Activated naive CD8-positive, alpha-beta T cell treated with anti-CD3 and anti-CD28 coated beads, Interleukin-2, amount 50 U/mL, for 24 hours (primary cell): ENCODE results near the gene CDC26.
A peak's percentile ranks its signal among the peaks of the same experiment; 100 is the strongest.
"Not testable (repeated sequence)": the region's sequence is repeated elsewhere in the genome, so short reads cannot be mapped to it uniquely, and the experiment has no call there.

Source experiments
- ATAC-seq: fragments of 150-1000 bp; cut with Tn5 transposase; one replicate; pipeline ENCODE4 v1.10.0; 2021
- DNase-seq: peaks from one replicate; pipeline ENCODE4 v3.0.0; 2021
- H3K27ac Mint-ChIP-seq: one replicate; pipeline ENCODE4 v1.8.0; 2021; ENCODE audit warnings: mild to moderate bottlenecking, mixed read lengths
- H3K27me3 Mint-ChIP-seq: one replicate; pipeline ENCODE4 v1.8.0; 2021; ENCODE audit warnings: mixed read lengths
- H3K36me3 Mint-ChIP-seq: one replicate; pipeline ENCODE4 v1.8.0; 2021; ENCODE audit warnings: low read depth, mixed read lengths
- H3K4me1 Mint-ChIP-seq: one replicate; pipeline ENCODE4 v1.8.0; 2021; ENCODE audit warnings: mixed read lengths
- H3K4me3 Mint-ChIP-seq: one replicate; pipeline ENCODE4 v1.8.0; 2021; ENCODE audit warnings: mild to moderate bottlenecking, moderate library complexity, mixed read lengths
- H3K9me3 Mint-ChIP-seq: one replicate; pipeline ENCODE4 v1.8.0; 2021; ENCODE audit warnings: mixed read lengths

Gene CDC26

DNA sequence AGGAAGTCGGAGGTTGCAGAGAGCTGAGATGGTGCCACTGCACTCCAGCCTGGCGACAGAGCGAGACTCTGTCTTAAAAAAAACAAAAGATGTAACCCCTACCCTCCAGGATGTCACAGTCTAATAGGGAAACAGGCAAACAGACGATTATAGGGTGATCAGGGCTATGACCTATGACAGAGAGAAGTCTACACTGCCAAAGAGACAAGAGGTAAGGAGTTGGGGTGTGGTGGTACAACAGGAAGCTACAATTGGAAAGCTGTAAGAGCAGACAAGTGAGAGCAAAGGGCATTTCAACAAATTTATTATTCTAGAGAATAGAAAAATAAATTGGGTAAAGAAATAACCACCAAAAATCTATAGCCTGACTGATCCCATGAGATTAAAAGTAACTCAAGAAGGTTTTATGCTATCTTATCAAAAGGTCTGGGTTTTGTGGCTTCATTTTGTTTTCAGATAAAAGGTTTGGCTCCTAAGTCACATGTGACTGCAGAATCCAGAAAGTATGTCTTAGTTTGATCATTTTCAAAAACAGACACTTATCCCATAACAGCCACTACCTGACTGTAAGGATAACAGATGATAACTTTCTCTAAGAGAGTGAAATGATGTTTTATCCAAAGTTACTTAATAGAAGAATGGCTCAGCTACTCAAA lies 7.3 kb downstream of the CDC26 start:
- peak overlapping the region; percentile 61 for H3K27ac Mint-ChIP-seq

GRCh38 chr9:113266174-113266573 lies 9.2 kb downstream of the CDC26 start:
- H3K9me3 Mint-ChIP-seq = no peaks in the 10 kb centered on the region
- H3K36me3 Mint-ChIP-seq = peaks cover 15% of the 10 kb centered on the region
- no peak overlapping the region for H3K4me3 Mint-ChIP-seq
- H3K27ac Mint-ChIP-seq = no peak overlapping the region
- H3K27me3 Mint-ChIP-seq = no peaks in the 10 kb centered on the region
- H3K4me1 Mint-ChIP-seq = peaks cover 5% of the 10 kb centered on the region
- ATAC-seq (no peak), DNase-seq (no peak)

More for the DNA sequence above, 7.3 kb downstream of the CDC26 start:
- Mint-ChIP-seq H3K4me3 (no peak overlapping the region), H3K4me1 (peaks cover 5% of the 10 kb centered on the region), H3K27me3 (no peaks in the 10 kb centered on the region), H3K36me3 (peaks cover 22% of the 10 kb centered on the region), H3K9me3 (no peaks in the 10 kb centered on the region)
- no peak for DNase-seq
- no peak for ATAC-seq

DNA sequence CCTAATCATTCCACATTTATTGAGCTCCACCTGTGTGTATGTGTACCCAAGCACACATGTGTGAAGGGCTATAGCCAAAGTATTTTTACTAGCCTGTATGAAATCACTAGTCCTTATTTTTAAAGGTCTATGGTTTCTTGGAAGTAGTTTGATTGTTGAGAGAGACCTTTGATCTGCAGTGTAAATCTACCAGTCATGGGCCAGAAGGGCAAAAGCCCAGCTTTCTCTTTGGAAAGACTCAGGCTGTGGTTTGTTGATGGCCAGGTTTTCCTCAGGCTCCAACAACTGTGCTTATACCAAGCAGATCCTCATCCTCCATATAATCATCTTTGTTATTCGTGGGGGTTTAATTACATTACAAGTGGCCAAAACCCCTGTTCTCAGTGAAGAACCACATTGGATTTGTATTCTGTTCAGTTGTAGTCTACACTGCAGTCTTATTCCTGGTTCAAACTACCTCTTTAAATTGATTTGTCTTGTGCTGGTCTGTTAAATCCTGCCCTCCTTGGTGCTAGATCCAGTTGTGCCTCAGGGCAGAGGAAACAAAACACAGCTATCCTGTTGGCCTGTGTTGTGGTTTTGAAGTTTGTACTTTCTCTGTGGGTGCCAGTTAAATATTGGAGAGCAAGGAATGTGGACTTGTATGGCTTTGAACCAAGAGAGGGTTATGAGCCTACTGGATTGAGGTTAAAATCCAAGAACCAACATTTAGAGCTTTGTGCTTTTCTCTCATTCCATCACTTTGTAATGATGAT lies 13.3 kb downstream of the CDC26 start:
- H3K27ac Mint-ChIP-seq = no peak overlapping the region
- no peaks in the 10 kb centered on the region for H3K9me3 Mint-ChIP-seq
- peaks cover 22% of the 10 kb centered on the region for H3K36me3 Mint-ChIP-seq

DNA sequence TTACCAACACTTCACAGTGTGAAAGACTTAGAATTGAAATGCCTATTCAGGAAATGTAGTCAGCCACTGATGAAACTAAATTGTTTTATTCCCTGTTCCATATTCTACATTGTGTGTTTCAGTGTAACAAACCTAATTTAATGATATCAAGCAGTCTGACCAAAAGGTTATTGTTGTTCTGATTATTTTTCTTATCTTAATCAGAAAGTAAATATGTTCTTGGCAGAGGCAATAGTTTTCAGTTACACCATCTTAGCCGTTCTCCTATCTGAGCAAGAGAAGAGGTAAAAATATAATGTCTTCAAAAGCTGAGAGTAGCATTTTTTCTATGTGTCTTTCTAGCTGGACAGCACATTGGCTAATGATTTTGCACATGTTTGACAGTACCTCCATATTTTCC lies 17.1 kb downstream of the CDC26 start:
- Mint-ChIP-seq H3K36me3 (peaks cover 20% of the 10 kb centered on the region), H3K4me3 (no peak overlapping the region), H3K27ac (no peak overlapping the region), H3K9me3 (no peaks in the 10 kb centered on the region), H3K4me1 (no peaks in the 10 kb centered on the region), H3K27me3 (no peaks in the 10 kb centered on the region)
- DNase-seq (no peak), ATAC-seq (no peak)

More for the DNA sequence above, 13.3 kb downstream of the CDC26 start:
- DNase-seq (no peak), ATAC-seq (no peak)
- Mint-ChIP-seq H3K27me3 (no peaks in the 10 kb centered on the region), H3K4me1 (no peaks in the 10 kb centered on the region), H3K4me3 (no peak overlapping the region)

GRCh38 chr9:113257863-113258262 lies 17.5 kb downstream of the CDC26 start:
- ATAC-seq (no peak), DNase-seq (no peak)
- Mint-ChIP-seq H3K36me3 (peaks cover 21% of the 10 kb centered on the region), H3K27me3 (no peaks in the 10 kb centered on the region), H3K4me3 (no peak overlapping the region), H3K27ac (no peak overlapping the region), H3K9me3 (no peaks in the 10 kb centered on the region), H3K4me1 (no peaks in the 10 kb centered on the region)

- H3K27ac Mint-ChIP-seq = no peak overlapping the region
- ATAC-seq = no peak
- no peaks in the 10 kb centered on the region for H3K4me1 Mint-ChIP-seq
- H3K27me3 Mint-ChIP-seq = no peaks in the 10 kb centered on the region
- H3K4me3 Mint-ChIP-seq = no peak overlapping the region
- H3K9me3 Mint-ChIP-seq = peaks cover 2% of the 10 kb centered on the region
- peaks cover 21% of the 10 kb centered on the region for H3K36me3 Mint-ChIP-seq
- DNase-seq = no peak
Observed at GRCh38 chr9:113255438-113255837, 19.9 kb downstream of the CDC26 start.

DNA sequence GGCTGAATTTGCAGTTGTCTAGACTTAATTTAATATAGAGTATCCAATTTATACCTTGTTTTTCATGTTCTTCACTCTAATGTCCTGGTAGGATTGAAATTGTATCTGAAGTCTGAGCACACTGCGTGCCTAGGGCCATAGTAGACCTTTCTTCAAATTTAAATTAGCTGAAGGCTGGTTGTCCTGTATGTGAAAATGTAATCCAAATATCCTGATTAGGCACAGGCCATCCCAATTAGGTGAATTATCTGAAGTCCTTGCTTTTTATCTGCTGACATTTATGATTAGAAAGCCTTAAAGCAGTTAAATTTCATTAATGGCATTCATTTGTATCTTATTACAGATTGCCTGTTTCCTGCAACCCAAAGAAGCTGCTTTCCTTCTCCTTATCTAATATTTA lies 20.4 kb downstream of the CDC26 start:
- peaks cover 16% of the 10 kb centered on the region for H3K36me3 Mint-ChIP-seq
- no peaks in the 10 kb centered on the region for H3K4me1 Mint-ChIP-seq
- no peak overlapping the region for H3K27ac Mint-ChIP-seq
- H3K9me3 Mint-ChIP-seq = peaks cover 2% of the 10 kb centered on the region
- no peaks in the 10 kb centered on the region for H3K27me3 Mint-ChIP-seq
- DNase-seq = no peak
- H3K4me3 Mint-ChIP-seq = no peak overlapping the region
- ATAC-seq = no peak

GRCh38 chr9:113250807-113251206 lies 24.6 kb downstream of the CDC26 start:
- H3K4me1 Mint-ChIP-seq = no peaks in the 10 kb centered on the region
- peaks cover 4% of the 10 kb centered on the region for H3K36me3 Mint-ChIP-seq
- H3K27ac Mint-ChIP-seq = no peak overlapping the region
- ATAC-seq (no peak), DNase-seq (no peak)
- H3K9me3 Mint-ChIP-seq = peaks cover 2% of the 10 kb centered on the region
- no peaks in the 10 kb centered on the region for H3K27me3 Mint-ChIP-seq
- no peak overlapping the region for H3K4me3 Mint-ChIP-seq

DNA sequence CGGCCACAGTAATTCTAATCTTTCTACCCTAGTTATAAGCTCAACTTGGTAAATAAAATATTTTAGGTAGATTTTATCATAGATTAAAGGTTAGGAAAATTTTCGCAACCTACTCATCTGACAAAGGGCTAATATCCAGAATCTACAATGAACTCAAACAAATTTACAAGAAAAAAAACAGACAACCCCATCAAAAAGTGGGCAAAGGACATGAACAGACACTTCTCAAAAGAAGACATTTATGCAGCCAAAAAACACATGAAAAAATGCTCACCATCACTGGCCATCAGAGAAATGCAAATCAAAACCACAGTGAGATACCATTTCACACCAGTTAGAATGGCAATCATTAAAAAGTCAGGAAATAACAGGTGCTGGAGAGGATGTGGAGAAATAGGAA lies 25.7 kb downstream of the CDC26 start:
- H3K4me1 Mint-ChIP-seq, H3K4me3 Mint-ChIP-seq, H3K36me3 Mint-ChIP-seq, ATAC-seq, H3K27ac Mint-ChIP-seq, DNase-seq, H3K9me3 Mint-ChIP-seq, H3K27me3 Mint-ChIP-seq: not testable (repeated sequence)

- DNase-seq (no peak), ATAC-seq (no peak)
- H3K27ac Mint-ChIP-seq = no peak overlapping the region
- peaks cover 2% of the 10 kb centered on the region for H3K4me1 Mint-ChIP-seq
- H3K9me3 Mint-ChIP-seq = peaks cover 2% of the 10 kb centered on the region
- H3K4me3 Mint-ChIP-seq = no peak overlapping the region
- H3K27me3 Mint-ChIP-seq = no peaks in the 10 kb centered on the region
- peaks cover 3% of the 10 kb centered on the region for H3K36me3 Mint-ChIP-seq
Observed at GRCh38 chr9:113247640-113248039, 27.7 kb downstream of the CDC26 start.

- Mint-ChIP-seq H3K36me3 (peaks cover 3% of the 10 kb centered on the region), H3K27ac (no peak overlapping the region), H3K27me3 (no peaks in the 10 kb centered on the region), H3K4me1 (peaks cover 9% of the 10 kb centered on the region), H3K9me3 (peaks cover 2% of the 10 kb centered on the region), H3K4me3 (no peak overlapping the region)
- DNase-seq (no peak), ATAC-seq (no peak)
Observed at GRCh38 chr9:113246928-113247327, 28.4 kb downstream of the CDC26 start.

DNA sequence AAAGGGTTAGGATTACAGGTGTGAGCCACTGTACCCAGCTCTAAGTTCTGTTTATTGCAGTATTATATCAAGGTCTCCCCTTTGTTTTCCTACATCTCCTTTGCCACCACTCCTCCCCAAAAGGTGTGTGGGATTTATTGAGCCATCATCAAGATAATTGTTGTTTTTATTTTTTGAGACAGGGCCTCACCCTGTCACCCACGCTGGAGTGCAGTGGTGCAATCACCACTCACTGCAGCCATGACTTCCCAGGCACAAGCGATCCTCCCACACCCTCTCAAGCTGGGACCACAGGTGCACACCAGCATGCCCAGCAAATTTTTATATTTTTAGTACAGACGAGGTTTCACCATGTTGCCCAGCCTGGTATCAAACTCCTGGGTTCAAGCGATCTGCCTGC lies 29.5 kb downstream of the CDC26 start:
- no peak for DNase-seq
- peaks cover 3% of the 10 kb centered on the region for H3K36me3 Mint-ChIP-seq
- ATAC-seq = no peak
- peaks cover 2% of the 10 kb centered on the region for H3K9me3 Mint-ChIP-seq
- no peak overlapping the region for H3K27ac Mint-ChIP-seq
- peaks cover 14% of the 10 kb centered on the region for H3K4me1 Mint-ChIP-seq
- H3K4me3 Mint-ChIP-seq = no peak overlapping the region
- H3K27me3 Mint-ChIP-seq = no peaks in the 10 kb centered on the region

DNA sequence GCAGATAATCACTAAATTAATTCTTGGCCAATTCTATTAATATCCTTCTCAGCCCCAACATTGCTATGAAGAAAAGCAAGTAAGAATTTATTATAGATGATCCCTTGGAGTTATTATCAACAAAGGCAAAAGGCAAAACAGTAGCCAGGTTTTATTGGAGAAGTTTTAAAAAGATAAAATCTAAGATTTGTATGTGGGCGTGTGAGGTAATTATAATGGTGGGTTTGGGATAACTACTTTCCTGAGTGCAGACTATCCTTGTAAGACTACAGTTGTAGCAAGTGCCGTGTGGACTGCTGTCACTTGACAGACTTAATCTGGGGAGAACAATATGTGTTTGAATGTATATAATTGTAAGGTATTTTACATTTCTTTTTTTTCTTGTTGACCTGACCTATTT lies 30.8 kb downstream of the CDC26 start:
- Mint-ChIP-seq H3K9me3 (no peaks in the 10 kb centered on the region), H3K4me1 (peaks cover 16% of the 10 kb centered on the region), H3K36me3 (no peaks in the 10 kb centered on the region), H3K27me3 (no peaks in the 10 kb centered on the region), H3K27ac (no peak overlapping the region), H3K4me3 (no peak overlapping the region)
- DNase-seq (no peak), ATAC-seq (no peak)

DNA sequence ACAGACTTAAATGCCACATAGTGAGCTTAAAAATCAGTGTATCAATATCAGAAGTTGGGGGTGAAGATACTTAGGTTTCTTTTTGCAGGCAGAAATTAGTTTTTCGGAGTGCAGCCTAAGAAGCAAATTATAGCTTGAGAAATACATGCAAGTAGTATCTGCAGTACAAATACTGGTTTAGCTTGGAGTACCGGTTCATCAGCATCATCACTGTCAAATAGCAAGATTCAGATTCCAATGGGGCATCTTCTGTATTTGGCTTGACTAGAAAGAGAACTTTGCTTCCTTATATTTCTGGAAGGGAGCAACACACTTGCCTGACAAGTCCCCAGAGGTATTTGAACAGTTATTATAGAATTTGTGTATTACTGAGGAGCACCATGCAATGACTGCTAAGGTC lies 34.2 kb downstream of the CDC26 start:
- no peak for DNase-seq
- H3K4me3 Mint-ChIP-seq = no peak overlapping the region

GRCh38 chr9:113238859-113239232 lies 36.5 kb downstream of the CDC26 start:
- Mint-ChIP-seq H3K36me3 (no peaks in the 10 kb centered on the region), H3K9me3 (no peaks in the 10 kb centered on the region), H3K4me3 (no peak overlapping the region), H3K27me3 (no peaks in the 10 kb centered on the region), H3K4me1 (peaks cover 20% of the 10 kb centered on the region), H3K27ac (no peak overlapping the region)
- no peak for ATAC-seq
- no peak for DNase-seq

More for the DNA sequence above, 34.2 kb downstream of the CDC26 start:
- Mint-ChIP-seq H3K36me3 (no peaks in the 10 kb centered on the region), H3K27me3 (no peaks in the 10 kb centered on the region), H3K27ac (no peak overlapping the region), H3K4me1 (peaks cover 20% of the 10 kb centered on the region), H3K9me3 (no peaks in the 10 kb centered on the region)
- no peak for ATAC-seq
